Type B pancreatic cell (in vitro differentiated cells): ENCODE results near the gene PRADC1. TPM values are rescaled to one million over a fixed set of nuclear protein-coding genes. Genes with fewer than 3 reads are reported as not detected.

ENCODE experiments used
- DNase-seq: peaks from one replicate; pipeline ENCODE4 v3.0.0; 2021; ENCODE audit warnings: mixed read lengths; ENCODE audit not compliant: unreplicated experiment; ENCODE audit errors: extremely low spot score
- H3K27ac Mint-ChIP-seq: 2 replicates; pipeline ENCODE4 v1.8.0; 2021; ENCODE audit warnings: mild to moderate bottlenecking, mixed read lengths
- H3K27me3 Mint-ChIP-seq: 2 replicates; pipeline ENCODE4 v1.8.0; 2021; ENCODE audit warnings: mixed read lengths
- H3K36me3 Mint-ChIP-seq: 2 replicates; pipeline ENCODE4 v1.8.0; 2021; ENCODE audit warnings: mixed read lengths
- H3K4me1 Mint-ChIP-seq: one replicate; pipeline ENCODE4 v1.8.0; 2021; ENCODE audit warnings: mixed read lengths; ENCODE audit not compliant: unreplicated experiment
- H3K4me3 Mint-ChIP-seq: 2 replicates; pipeline ENCODE4 v1.8.0; 2021; ENCODE audit warnings: mild to moderate bottlenecking, mixed read lengths
- H3K9me3 Mint-ChIP-seq: 2 replicates; pipeline ENCODE4 v1.8.0; 2021; ENCODE audit warnings: mixed read lengths
- total RNA-seq: library from RNA; stranded (reverse); gene quantifications from 2 replicates; pipeline ENCODE4 v1.2.1, GENCODE V29; 2021; ENCODE audit warnings: low replicate concordance
- TF ChIP-seq, protein P1 (sequence below): fragments of 200-600 bp; sonication (generic); conservative IDR thresholded peaks from 2 replicates; pipeline ENCODE4 v1.5.0; 2021; ENCODE audit warnings: antibody characterized with exemption, mild to moderate bottlenecking

Gene PRADC1
- total RNA-seq, 1 donor from 2014 or later, result 16.3 TPM

DNA sequence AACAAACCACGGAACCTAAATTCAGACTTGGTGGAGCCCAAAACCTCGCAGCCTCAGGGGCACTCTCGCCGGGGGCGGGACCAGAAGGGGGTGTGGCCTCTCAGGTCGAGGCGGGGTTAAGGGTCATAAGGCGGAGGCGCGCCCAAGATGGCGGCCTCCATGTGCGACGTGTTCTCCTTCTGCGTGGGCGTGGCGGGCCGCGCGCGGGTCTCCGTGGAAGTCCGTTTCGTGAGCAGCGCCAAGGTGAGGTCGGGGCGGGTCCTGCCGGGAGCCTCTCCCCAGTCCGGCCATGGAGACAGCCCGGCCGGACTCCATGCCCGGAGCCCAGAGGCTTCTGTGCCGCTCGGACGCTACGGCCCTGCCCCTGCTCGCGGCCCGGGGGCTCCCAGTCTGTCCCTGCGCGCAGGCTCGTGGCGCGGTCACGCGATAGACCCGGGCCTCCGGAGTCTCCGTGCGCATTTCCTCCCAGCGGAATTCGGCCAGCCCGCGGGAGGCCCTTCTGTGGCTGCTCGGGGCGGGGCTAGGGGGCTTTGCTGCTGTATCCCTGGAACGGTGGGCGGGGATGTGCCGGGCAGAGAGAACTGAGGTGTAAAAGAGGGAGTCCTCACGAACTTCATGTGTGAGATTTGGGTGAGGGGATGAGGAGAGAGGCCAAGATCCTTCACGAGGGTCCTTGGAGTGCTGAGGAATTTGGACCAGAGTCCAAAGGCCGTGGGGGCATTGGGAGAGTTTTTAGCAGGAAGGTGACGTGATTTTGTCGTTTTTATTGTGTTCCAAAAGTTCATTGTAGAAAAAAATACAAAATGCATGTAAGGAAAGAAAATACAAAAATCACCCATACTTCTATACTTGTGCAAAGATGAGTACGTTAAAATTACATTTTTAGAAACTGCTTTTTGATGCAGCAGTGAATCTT lies 18.7 kb downstream of the PRADC1 start, which contains the start of gene SMYD5:
Gene SMYD5, plus strand, starts transcription at position 126 of the 916 bp plus-strand sequence. Its CDS starts 22 bp downstream, at position 148.
- peak within 1 kb of the TSS; percentile 87 for H3K27ac Mint-ChIP-seq
- no peaks in the 10 kb centered on the region for H3K9me3 Mint-ChIP-seq
- TF ChIP-seq, protein P1, sequence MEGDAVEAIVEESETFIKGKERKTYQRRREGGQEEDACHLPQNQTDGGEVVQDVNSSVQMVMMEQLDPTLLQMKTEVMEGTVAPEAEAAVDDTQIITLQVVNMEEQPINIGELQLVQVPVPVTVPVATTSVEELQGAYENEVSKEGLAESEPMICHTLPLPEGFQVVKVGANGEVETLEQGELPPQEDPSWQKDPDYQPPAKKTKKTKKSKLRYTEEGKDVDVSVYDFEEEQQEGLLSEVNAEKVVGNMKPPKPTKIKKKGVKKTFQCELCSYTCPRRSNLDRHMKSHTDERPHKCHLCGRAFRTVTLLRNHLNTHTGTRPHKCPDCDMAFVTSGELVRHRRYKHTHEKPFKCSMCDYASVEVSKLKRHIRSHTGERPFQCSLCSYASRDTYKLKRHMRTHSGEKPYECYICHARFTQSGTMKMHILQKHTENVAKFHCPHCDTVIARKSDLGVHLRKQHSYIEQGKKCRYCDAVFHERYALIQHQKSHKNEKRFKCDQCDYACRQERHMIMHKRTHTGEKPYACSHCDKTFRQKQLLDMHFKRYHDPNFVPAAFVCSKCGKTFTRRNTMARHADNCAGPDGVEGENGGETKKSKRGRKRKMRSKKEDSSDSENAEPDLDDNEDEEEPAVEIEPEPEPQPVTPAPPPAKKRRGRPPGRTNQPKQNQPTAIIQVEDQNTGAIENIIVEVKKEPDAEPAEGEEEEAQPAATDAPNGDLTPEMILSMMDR, result no peak
- H3K4me1 Mint-ChIP-seq, result peaks cover 24% of the 10 kb centered on the region
- peak; percentile 87 for DNase-seq
- no peaks in the 10 kb centered on the region for H3K36me3 Mint-ChIP-seq
- peaks cover 15% of the 10 kb centered on the region for H3K27me3 Mint-ChIP-seq
- H3K4me3 Mint-ChIP-seq, result peak within 1 kb of the TSS; percentile 97

DNA sequence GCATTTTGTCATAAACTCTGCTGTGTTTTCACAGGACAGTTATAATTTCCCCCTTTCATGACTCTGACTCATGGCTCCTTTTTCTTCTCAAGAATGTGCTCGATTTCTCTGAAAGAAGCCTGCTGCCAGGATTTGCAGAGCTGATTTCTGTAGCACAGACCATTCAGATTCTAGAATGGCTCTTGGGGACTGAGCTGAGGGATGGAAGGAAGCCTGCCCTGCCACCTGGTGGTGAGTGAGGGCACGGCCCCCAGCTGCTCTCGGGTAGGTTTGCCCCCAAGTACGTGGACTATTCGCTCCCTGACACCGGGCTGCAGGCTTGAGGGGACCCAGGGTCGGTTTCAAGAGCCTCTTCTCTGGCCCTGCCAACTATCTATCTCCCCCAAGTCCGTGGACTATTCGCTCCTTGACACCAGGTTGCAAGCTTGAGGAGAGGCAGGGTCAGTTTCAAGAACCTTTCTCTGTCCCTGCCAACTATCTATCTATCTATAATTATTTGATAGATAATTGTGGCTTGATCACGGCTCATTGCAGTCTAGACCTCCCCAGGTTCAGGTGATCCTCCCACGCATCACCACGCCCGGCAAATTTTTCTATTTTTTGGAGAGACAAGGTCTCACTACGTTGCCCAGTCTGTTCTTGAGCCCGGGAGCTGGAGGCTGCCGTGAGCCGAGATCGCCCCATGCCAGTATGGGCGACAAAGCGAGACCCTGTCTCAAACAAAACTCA lies 20.4 kb downstream of the PRADC1 start:
- Mint-ChIP-seq H3K4me1 (peaks cover 24% of the 10 kb centered on the region), H3K9me3 (no peaks in the 10 kb centered on the region), H3K27me3 (peaks cover 27% of the 10 kb centered on the region), H3K27ac (no peak overlapping the region), H3K36me3 (no peaks in the 10 kb centered on the region), H3K4me3 (peak overlapping the region; percentile 46)
- no peak for DNase-seq
- TF ChIP-seq, protein P1, result peak; percentile 94

DNA sequence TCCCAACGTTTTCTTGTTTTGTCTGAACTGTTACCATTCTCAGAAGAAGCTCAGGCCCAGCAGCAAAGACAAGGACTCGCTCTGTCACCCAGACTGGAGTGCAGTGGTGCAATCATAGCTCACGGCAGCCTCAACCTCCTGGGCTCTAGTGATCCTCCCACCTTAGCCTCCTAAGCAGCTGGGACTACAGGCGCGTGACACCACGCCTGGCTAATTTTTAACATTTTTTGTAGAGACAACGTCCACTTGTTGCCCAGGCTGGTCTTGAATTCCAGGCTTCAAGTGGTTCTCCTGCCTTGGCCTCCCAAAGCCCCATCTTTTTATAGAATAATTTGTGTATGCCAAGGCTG lies 21.0 kb downstream of the PRADC1 start:
- H3K4me1 Mint-ChIP-seq, result peaks cover 24% of the 10 kb centered on the region

DNA sequence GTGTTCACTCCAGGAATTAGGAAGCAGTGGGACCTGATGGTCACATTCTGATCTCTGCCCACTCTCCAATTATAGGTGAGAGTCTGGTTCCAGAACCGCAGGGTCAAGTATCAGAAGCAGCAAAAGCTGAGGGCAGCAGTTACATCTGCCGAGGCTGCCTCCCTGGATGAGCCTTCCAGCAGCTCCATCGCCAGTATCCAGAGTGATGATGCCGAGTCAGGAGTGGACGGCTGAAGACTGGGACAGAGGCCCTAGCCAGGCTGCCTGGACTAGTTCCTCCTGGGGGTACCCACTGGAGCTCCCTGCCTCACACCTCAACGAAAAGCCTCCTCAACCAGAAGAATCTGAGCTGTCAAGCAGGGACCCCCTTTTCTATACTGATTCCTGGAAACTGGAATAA lies 22.3 kb downstream of the PRADC1 start:
- Mint-ChIP-seq H3K4me1 (peaks cover 22% of the 10 kb centered on the region), H3K4me3 (no peak overlapping the region)

More for the DNA sequence above, 21.0 kb downstream of the PRADC1 start:
- Mint-ChIP-seq H3K36me3 (no peaks in the 10 kb centered on the region), H3K27me3 (peaks cover 32% of the 10 kb centered on the region), H3K9me3 (no peaks in the 10 kb centered on the region), H3K27ac (no peak overlapping the region), H3K4me3 (no peak overlapping the region)
- no peak for DNase-seq
- TF ChIP-seq, protein P1, result no peak

DNA sequence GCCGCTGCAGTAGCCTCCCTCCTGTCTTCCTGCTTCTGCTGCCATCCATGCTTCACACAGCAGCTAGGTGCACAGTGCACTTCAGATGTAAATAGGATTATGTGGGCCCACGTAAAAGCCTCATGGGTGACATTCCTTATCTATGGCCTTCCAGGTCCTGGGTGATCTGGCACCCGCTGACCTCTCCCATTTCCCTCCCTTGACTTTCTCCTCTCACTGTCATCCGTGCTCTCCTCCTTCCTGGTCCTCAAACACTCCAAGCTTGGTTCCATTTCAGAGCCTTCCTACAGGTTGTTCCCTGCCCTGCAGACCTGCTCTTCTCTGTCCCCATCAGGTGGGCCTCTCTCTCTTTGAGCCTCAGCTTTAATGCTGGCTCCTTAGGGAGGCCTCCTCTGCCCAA lies 23.0 kb downstream of the PRADC1 start:
- no peak overlapping the region for H3K4me3 Mint-ChIP-seq
- no peaks in the 10 kb centered on the region for H3K9me3 Mint-ChIP-seq
- no peak overlapping the region for H3K27ac Mint-ChIP-seq
- H3K4me1 Mint-ChIP-seq, result peaks cover 16% of the 10 kb centered on the region
- H3K36me3 Mint-ChIP-seq, result no peaks in the 10 kb centered on the region
- TF ChIP-seq, protein P1, result no peak
- DNase-seq, result no peak
- H3K27me3 Mint-ChIP-seq, result peaks cover 47% of the 10 kb centered on the region

More for the DNA sequence above, 22.3 kb downstream of the PRADC1 start:
- Mint-ChIP-seq H3K9me3 (no peaks in the 10 kb centered on the region), H3K27me3 (peaks cover 41% of the 10 kb centered on the region), H3K27ac (no peak overlapping the region), H3K36me3 (no peaks in the 10 kb centered on the region)
- TF ChIP-seq, protein P1, result no peak
- DNase-seq, result no peak
